HK-2 (cell line): ENCODE results near the gene PPP6R3.

Experiments
- DNase-seq: peaks from one replicate; pipeline ENCODE4 v3.0.0-alpha.2; 2018; ENCODE audit not compliant: unreplicated experiment

Gene PPP6R3

GRCh38 chr11:68651208-68651984, 190.8 kb downstream of the PPP6R3 start:
- DNase-seq = no peak

- no peak for DNase-seq
Measured at GRCh38 chr11:68651985-68652682, 191.6 kb downstream of the PPP6R3 start.

- no peak for DNase-seq
Measured at GRCh38 chr11:68652683-68653156, 192.2 kb downstream of the PPP6R3 start.

- no peak for DNase-seq
Measured at GRCh38 chr11:68653486-68654430, 193.2 kb downstream of the PPP6R3 start.

- no peak for DNase-seq
Measured at GRCh38 chr11:68654978-68655377, 194.4 kb downstream of the PPP6R3 start.

- DNase-seq = no peak
Measured at GRCh38 chr11:68655406-68655805, 194.9 kb downstream of the PPP6R3 start.

- DNase-seq = no peak
Measured at GRCh38 chr11:68655806-68656205, 195.3 kb downstream of the PPP6R3 start.

GRCh38 chr11:68657021-68657780, 196.6 kb downstream of the PPP6R3 start:
- DNase-seq = no peak

GRCh38 chr11:68658097-68658496, 197.5 kb downstream of the PPP6R3 start:
- DNase-seq = no peak

- DNase-seq = no peak
Measured at GRCh38 chr11:68658661-68659060, 198.1 kb downstream of the PPP6R3 start.

- peak; percentile 20 for DNase-seq
Measured at GRCh38 chr11:68659158-68659921, 198.8 kb downstream of the PPP6R3 start.

GRCh38 chr11:68660066-68660810, 199.7 kb downstream of the PPP6R3 start:
- no peak for DNase-seq

GRCh38 chr11:68661014-68661413, 200.5 kb downstream of the PPP6R3 start:
- DNase-seq = no peak

GRCh38 chr11:68661697-68662603, 201.4 kb downstream of the PPP6R3 start:
- no peak for DNase-seq

GRCh38 chr11:68663482-68664010, 203.0 kb downstream of the PPP6R3 start:
- DNase-seq = no peak

- DNase-seq = no peak
Measured at GRCh38 chr11:68664141-68664540, 203.6 kb downstream of the PPP6R3 start.

GRCh38 chr11:68664906-68665305, 204.4 kb downstream of the PPP6R3 start:
- no peak for DNase-seq
